ENCODE measurements around the gene NBPF11. TPM values are rescaled to one million over a fixed set of nuclear protein-coding genes. Genes with fewer than 3 reads are reported as not detected.

The NBPF11 gene
- polyA plus RNA-seq, 3 donors from 2014 or later = 0.45 to 3.3 (median 0.94) TPM

Other genes with a start within 250 kb of the NBPF11 start
- not detected for gene GJA8, start 249.5 kb downstream of the NBPF11 start, polyA plus RNA-seq
- 10 to 100 TPM in 2 of 3 donors, 1 to 10 TPM in 1; 4.6 to 30.0 (median 12.8) TPM for gene GPR89B, start 223.9 kb downstream of the NBPF11 start, polyA plus RNA-seq